GM12891 (cell line): ENCODE measurements around the gene APOB.

Experiments used
- DNase-seq: peaks from one replicate; pipeline ENCODE4 v3.0.0; 2011; ENCODE audit warnings: low spot score; ENCODE audit not compliant: insufficient read length
- FAIRE-seq: peaks from 2 replicates; lab custom pipeline; 2011; peaks lifted over from hg19 to GRCh38; lab: Jason Lieb, UNC
- PAX5 ChIP-seq: IDR thresholded peaks from 2 replicates; pipeline ENCODE4 v1.6.1; 2011; ENCODE audit warnings: low read length, moderate library complexity, mild to moderate bottlenecking; ENCODE audit not compliant: insufficient read depth, severe bottlenecking
- POLR2A ChIP-seq: IDR thresholded peaks from 2 replicates; pipeline ENCODE4 v1.6.1; 2011; ENCODE audit warnings: low read depth, low read length, control low read depth
- POLR2AphosphoS5 ChIP-seq: IDR thresholded peaks from 2 replicates; pipeline ENCODE4 v1.6.1; 2011; ENCODE audit warnings: low read depth, low read length, control low read depth
- POU2F2 ChIP-seq: IDR thresholded peaks from 2 replicates; pipeline ENCODE4 v1.6.1; 2011; ENCODE audit warnings: low read depth, mild to moderate bottlenecking, control low read depth, low read length, moderate library complexity
- SPI1 ChIP-seq: IDR thresholded peaks from 2 replicates; pipeline ENCODE4 v1.6.1; 2011; ENCODE audit warnings: low read depth, low read length, control low read depth
- TAF1 ChIP-seq: IDR thresholded peaks from 2 replicates; pipeline ENCODE4 v1.6.1; 2011; ENCODE audit warnings: low read depth, low read length, control low read depth

Gene APOB

DNA sequence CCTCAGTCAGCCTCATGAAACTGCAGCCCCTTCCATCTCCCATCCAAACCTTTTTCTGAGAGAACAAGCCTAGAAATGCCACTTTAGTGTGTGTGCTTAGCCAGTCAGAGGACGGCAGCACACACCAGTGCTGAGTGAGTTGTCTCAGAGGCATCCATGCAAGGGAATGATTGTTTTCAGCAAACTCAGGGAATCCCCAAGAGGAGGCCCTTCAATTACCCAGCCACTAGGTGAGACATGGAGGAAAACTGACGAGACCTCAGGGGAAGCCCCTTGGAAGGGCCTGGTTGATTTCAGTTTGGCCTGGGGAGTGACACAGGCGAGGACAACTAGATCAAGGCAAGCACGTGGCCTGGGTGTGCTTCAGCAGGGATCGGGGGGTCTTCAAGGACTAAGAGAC is 49.7 kb downstream of the APOB start:
- TF ChIP-seq POU2F2 (no peak), POLR2A (no peak), POLR2AphosphoS5 (no peak), SPI1 (no peak), PAX5 (no peak), TAF1 (no peak)
- FAIRE-seq = no peak
- DNase-seq = no peak

DNA sequence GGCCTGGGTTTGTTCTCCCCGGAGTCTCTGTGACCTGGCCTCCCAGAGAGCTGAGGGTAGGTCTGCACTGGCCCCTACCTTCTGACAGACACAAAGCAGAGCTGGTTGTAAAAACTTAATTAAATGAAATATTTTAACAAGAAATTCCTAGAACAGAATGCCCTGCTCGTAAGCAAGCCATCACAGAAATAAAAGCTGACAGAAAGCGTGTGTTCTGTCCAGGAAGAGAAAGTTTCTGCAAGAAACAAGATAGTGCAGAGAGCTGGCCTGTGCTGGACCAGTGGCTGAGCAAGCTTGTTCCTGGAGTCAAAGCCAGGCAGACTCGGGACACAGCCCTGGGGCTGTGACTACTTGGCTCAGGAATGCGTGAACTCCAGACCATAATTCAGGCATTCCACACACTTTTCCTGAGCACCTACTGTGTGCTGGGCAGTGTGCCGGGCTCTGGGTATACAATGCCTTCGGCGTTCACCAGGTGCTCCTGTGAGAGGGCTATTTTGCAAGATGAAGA is 51.6 kb downstream of the APOB start:
- FAIRE-seq = no peak
- TF ChIP-seq TAF1 = no peak
- TF ChIP-seq SPI1 = no peak
- TF ChIP-seq POLR2A = no peak
- TF ChIP-seq POLR2AphosphoS5 = no peak
- TF ChIP-seq PAX5 = no peak
- no peak for TF ChIP-seq POU2F2
- no peak for DNase-seq

DNA sequence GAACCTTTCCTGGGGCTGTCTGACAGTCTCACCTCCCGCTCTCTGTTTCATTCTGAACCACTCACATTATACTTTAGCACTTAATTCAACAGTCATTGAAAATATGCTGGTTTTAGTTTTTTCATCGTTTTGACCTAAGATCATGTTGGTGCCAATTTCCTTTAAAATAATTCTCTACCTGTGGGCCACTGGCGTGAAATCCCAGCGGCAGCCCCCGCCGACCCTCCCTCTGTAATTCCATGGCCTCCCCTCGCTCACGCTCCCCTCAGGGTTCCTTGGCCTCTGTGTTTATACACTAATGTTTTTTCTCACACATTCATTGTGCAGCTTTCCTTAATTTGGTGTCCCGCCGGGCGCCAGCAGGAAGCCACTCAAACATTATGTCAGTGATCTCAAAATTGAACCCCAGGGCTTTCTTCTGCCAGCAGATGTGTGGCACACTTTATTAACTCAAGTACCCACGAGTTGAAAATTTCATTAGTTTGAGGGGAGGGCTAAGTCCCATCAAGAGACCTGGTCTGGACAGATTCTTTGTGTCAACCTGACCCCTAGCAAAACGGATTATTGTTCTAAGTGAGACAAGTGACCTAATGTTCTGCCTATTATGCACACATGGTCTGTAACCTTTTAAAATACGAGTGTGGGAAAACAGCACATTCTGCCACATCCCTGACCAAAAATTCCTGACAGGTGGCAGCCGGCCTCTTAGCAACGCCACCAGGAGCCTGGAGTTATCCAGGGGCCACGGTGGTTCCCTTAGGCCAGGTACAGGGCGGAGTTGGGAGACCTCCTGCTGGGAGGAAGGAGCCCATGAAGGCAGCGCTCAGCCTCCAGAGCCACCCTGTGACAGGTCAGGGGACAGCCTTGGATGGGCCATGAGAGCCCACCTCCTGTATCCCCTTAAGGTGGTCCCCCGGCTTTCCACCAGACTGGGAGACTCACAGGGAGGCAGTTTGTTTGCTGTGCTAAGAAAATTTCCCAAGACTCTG is 53.1 kb downstream of the APOB start:
- FAIRE-seq = no peak
- TF ChIP-seq SPI1 (no peak), POLR2AphosphoS5 (no peak)
- DNase-seq = no peak

DNA sequence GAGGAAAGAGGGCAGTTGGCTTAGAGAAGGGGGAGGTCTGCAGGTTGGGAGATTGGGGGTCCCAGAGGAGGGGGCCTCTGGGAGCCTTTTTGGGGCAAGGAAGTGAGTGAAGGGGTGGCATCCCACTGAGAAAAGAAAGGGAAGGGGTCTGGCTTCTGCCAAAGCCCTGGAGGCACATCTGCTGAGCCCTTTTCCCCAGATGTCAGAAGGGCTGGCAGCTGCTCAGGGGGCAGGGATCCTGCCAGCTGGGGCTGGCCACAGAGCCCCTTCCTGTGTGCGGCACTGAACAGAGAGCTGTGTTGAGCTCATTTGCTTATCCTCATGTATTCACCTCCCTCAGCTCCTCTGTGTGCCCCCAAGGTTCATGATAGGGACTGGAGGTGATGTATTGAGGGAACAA is 54.5 kb downstream of the APOB start:
- DNase-seq (no peak), FAIRE-seq (no peak)
- TF ChIP-seq POLR2AphosphoS5 (no peak), POLR2A (no peak), TAF1 (no peak), PAX5 (no peak), SPI1 (no peak), POU2F2 (no peak)

DNA sequence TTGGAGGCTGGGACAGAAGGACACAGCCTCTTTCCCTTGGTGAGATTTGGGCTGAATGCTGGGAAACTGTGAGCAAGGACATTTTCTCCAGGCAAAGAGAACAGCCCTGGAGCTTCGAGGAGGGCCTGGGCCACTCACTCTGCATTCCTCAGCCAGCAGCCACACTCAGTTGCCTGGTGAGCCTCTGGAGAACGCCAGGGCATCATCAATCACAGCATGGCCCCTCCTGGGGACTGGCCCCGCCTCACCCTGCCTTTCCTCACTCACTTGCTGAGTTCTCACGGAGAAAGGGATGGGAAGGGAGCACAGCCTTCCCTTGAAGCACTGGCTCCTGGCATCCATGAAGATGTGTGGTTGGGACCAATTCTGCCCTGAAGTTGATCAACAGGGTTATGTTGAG is 55.0 kb downstream of the APOB start:
- no peak for DNase-seq
- TF ChIP-seq POLR2AphosphoS5 (no peak), TAF1 (no peak), PAX5 (no peak), POLR2A (no peak), SPI1 (no peak)
- FAIRE-seq = no peak

DNA sequence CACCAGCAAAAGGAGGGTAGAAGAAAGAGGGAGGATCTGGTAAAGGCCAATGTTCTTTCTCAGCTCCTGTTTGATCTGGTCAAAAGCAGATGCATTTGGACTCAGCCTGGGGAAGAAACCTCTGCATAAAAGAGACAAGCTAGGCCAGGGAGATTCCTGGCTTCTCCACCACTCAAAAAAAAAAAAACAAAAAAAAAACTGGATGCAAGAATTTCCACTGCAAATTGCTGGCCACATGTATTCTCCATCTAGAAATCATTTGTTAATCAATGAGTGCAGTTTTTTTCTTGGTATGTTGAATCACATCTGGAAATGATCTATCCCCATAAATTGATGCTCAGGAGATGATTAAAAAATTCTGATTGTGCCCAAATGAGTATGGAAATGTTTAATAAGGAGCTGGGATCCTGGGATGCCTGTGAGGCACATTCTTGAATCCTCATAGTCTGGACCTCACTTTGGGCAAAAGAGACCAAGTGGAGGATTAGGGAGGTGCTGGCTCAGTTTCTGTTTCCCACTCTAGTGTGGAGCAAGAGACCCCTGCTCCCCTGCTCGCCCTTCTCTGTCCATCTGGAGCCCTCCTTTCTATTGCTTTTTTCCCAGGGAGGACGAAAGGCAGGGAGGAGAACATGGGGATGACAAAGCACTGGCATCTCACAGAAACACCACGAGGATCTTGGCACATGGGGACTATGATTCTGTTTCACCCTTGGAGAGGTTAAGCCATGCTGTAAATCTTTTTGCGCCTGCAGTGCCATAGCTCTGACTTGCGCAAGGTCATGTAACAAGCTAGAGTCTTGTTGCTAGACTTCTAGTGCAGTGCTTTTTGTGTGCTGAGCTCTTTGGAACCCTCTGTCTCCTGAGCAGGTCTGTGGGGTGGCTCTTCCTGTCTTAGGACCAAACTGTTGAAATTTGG is 57.6 kb downstream of the APOB start:
- FAIRE-seq (no peak), DNase-seq (no peak)
- no peak for TF ChIP-seq PAX5
- no peak for TF ChIP-seq POU2F2
- no peak for TF ChIP-seq POLR2AphosphoS5
- no peak for TF ChIP-seq POLR2A

DNA sequence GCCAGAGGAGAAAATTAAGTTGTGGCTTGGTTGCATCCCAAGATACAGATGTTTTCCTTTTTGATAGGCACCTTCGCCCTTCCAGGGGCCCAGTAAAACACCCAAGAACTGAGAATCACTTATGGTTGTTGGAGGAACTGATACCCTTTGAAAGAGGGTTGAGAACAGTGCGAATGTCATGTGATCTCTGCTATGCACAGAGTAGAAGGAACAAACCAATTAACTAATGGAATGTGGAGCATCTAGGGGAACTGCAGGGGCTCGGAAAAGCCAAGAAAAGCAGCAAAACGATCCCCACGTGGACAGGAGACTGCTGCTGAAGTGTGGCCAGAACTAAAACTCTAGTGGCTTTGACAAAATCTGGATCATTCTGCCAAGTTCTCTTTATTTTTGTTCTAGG is 58.8 kb downstream of the APOB start:
- DNase-seq = no peak
- FAIRE-seq = no peak
- TF ChIP-seq SPI1 = peak; percentile 51; the same call in 1 of the 2 replicates
- no peak for TF ChIP-seq PAX5

DNA sequence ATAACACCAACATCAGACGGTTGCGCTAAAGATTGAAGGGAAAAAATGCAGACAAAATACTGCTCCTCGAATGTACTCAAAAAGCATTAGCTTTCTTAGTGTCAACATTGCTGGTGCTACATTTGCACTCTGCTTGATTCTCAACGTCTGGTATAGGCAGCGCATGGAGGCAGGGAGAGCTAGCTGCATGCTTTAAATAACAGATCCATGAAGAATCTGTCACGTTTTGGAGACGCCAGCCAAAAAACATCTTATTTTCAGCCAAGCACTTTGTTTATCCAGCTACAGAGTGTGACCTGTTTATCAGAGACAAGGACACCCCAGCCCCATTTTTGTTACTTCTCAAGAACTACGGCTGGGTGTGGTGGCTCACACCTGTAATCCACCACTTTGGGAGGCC is 59.5 kb downstream of the APOB start:
- FAIRE-seq = no peak
- DNase-seq = no peak
- no peak for TF ChIP-seq SPI1
- no peak for TF ChIP-seq POLR2AphosphoS5
- TF ChIP-seq TAF1 = no peak
- no peak for TF ChIP-seq POU2F2
- no peak for TF ChIP-seq POLR2A
- TF ChIP-seq PAX5 = no peak

DNA sequence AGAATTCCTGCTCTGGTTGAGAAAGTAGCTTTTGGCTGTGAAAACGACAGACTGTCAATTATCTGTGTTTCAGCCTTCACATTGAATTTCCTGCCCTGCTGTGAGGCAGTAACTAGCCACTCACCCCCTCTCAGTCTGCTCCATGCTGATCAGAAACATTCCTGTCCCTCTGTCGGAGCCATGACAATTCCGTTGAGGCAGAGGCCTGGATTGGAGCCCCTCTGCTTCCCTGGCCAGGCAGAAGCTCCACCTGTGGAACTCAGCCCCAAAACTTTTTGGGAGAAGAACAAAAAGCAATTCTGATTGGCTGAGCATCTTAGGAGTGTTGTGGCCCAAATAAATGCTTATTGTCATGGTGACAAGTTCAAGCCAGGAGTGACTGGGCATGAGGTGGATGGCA is 60.0 kb downstream of the APOB start:
- no peak for DNase-seq
- FAIRE-seq = no peak
- TF ChIP-seq TAF1 (no peak), SPI1 (no peak), POLR2A (no peak), PAX5 (no peak), POLR2AphosphoS5 (no peak), POU2F2 (no peak)
